Thyroid gland (tissue), 4 donors: ENCODE data around the gene EHBP1L1.

Experiments
- POLR2A ChIP-seq, 2 donors: fragments of 450-650 bp; IDR thresholded peaks; one replicate each; pipeline ENCODE4 v1.6.1; 2017; ENCODE audit warnings: antibody characterized with exemption in 2 of 2, mild to moderate bottlenecking in 2 of 2, moderate library complexity in 1 of 2
- TF ChIP-seq, protein P1 (sequence below), 6 experiments: fragments of 200-600 bp in 3 of 6; fragments of 450-650 bp in 3 of 6; sonication (generic) in 3 of 6; IDR thresholded peaks; one replicate each; pipeline ENCODE4 v1.5.1; 2016 to 2019; ENCODE audit warnings: antibody characterized with exemption in 6 of 6, mild to moderate bottlenecking in 2 of 6, inconsistent platforms in 1 of 6, moderate library complexity in 1 of 6

DNA sequence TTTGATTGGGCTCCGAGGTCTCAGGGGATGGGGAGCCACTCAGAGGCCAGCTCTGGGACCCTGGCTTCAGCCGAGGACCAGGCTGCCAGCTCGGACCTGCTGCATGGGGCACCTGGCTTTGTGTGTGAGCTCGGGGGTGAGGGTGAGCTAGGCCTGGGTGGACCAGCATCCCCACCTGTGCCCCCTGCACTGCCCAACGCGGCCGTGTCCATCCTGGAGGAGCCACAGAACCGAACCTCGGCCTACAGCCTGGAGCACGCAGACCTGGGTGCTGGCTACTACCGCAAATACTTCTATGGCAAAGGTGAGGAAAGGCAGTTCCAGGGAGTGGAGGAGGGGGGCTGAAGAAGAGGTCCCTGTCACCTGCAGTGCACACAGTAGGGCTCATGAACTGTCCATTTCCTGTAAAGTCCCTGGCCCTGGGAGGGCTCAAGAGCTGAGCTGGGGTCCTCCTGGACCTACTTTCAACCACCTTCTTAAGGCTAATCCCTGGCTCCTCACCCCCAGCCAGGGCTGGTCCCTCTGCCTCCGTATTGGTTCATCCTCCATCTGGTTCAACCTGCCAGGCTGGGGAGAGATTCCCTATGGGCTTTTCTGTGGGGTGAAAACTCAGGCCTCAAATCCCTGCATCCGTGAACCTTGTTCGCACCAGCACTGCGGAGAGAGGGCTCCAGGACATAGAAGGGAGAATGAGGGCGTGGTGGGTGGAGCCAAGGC is 65.6 kb downstream of the EHBP1L1 start:
- TF ChIP-seq, protein P1, sequence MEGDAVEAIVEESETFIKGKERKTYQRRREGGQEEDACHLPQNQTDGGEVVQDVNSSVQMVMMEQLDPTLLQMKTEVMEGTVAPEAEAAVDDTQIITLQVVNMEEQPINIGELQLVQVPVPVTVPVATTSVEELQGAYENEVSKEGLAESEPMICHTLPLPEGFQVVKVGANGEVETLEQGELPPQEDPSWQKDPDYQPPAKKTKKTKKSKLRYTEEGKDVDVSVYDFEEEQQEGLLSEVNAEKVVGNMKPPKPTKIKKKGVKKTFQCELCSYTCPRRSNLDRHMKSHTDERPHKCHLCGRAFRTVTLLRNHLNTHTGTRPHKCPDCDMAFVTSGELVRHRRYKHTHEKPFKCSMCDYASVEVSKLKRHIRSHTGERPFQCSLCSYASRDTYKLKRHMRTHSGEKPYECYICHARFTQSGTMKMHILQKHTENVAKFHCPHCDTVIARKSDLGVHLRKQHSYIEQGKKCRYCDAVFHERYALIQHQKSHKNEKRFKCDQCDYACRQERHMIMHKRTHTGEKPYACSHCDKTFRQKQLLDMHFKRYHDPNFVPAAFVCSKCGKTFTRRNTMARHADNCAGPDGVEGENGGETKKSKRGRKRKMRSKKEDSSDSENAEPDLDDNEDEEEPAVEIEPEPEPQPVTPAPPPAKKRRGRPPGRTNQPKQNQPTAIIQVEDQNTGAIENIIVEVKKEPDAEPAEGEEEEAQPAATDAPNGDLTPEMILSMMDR (IDR thresholded peaks at IDR 0.05) = no peak
- TF ChIP-seq POLR2A (IDR thresholded peaks at IDR 0.05) = no peak
